SK-N-SH (cell line): Measurements from ENCODE around the gene CELSR2. TPM values are rescaled to one million over a fixed set of nuclear protein-coding genes. Genes with fewer than 3 reads are reported as not detected.

ENCODE experiments used
- CTCF ChIA-PET: fragments of 300-600, 350-600 bp; formaldehyde crosslinking; extraction: SDS; loops from one replicate; lab custom pipeline; 2021; lab: Yijun Ruan, JAX
- POLR2A ChIA-PET: fragments of 350-600 bp; sonication (Branson Sonifier 250); formaldehyde crosslinking; extraction: SDS; loops from one replicate; lab custom pipeline; 2020; ENCODE audit warnings: antibody characterized with exemption, inconsistent platforms; lab: Yijun Ruan, JAX
- DNase-seq: peaks from one replicate; pipeline ENCODE4 v3.0.0; 2012
- H2AFZ ChIP-seq: fragments of 200-600 bp; sonication (generic); 2 replicates; pipeline ENCODE4 v1.8.1; 2016; ENCODE audit warnings: antibody characterized with exemption, mild to moderate bottlenecking, low read depth
- H3F3A ChIP-seq: fragments of 200-600 bp; sonication (generic); replicated peaks from 2 replicates; pipeline ENCODE3; 2016; ENCODE audit warnings: antibody characterized with exemption, mild to moderate bottlenecking; ENCODE audit not compliant: insufficient read depth
- H3K27ac ChIP-seq, 2 experiments: fragments of 200-500 bp in 1 of 2; fragments of 200-600 bp in 1 of 2; sonication (Bioruptor generic) in 1 of 2; sonication (generic), shearing (Covaris generic) in 1 of 2; 2 replicates each; pipeline versions ENCODE4 v1.5.1 to v1.6.1; 2014 to 2016; ENCODE audit warnings: low read depth in 2 of 2, inconsistent platforms in 1 of 2, low read length in 1 of 2, mild to moderate bottlenecking in 1 of 2, mixed read lengths in 1 of 2
- H3K27me3 ChIP-seq: fragments of 200-600 bp; sonication (generic), shearing (Covaris generic); 2 replicates; pipeline ENCODE4 v1.6.1; 2016; ENCODE audit warnings: mixed run types; ENCODE audit not compliant: insufficient read depth
- H3K36me3 ChIP-seq, 2 experiments: fragments of 200-500 bp in 1 of 2; fragments of 200-600 bp in 1 of 2; sonication (Bioruptor generic) in 1 of 2; sonication (generic) in 1 of 2; replicated peaks in 1 of 2; 2 replicates each; pipeline versions ENCODE3 to v1.5.1; 2014 to 2016; ENCODE audit warnings: low read length in 1 of 2, mild to moderate bottlenecking in 1 of 2; ENCODE audit not compliant: insufficient read depth in 2 of 2, control insufficient read depth in 1 of 2
- H3K4me1 ChIP-seq, 2 experiments: fragments of 200-500 bp in 1 of 2; fragments of 200-600 bp in 1 of 2; sonication (Bioruptor generic) in 1 of 2; sonication (generic), shearing (Covaris generic) in 1 of 2; 2 replicates each; pipeline versions ENCODE4 v1.5.1 to v1.6.1; 2014 to 2016; ENCODE audit warnings: low read depth in 1 of 2, low read length in 1 of 2, mixed run types in 1 of 2; ENCODE audit not compliant: insufficient read depth in 2 of 2, control insufficient read depth in 1 of 2
- H3K4me2 ChIP-seq: fragments of 200-600 bp; sonication (generic), shearing (Covaris generic); 2 replicates; pipeline ENCODE4 v1.6.1; 2017; ENCODE audit warnings: mixed run types
- H3K4me3 ChIP-seq, 2 experiments: fragments of 200-500 bp in 1 of 2; fragments of 200-600 bp in 1 of 2; sonication (Bioruptor generic) in 1 of 2; sonication (generic), shearing (Covaris generic) in 1 of 2; 2 replicates each; pipeline versions ENCODE4 v1.5.1 to v1.8.1; 2014 to 2016; ENCODE audit warnings: low read depth in 2 of 2, inconsistent platforms in 1 of 2, low read length in 1 of 2, mild to moderate bottlenecking in 1 of 2, mixed read lengths in 1 of 2, moderate library complexity in 1 of 2
- H3K79me2 ChIP-seq: fragments of 200-600 bp; sonication (generic); 2 replicates; pipeline ENCODE4 v1.8.1; 2017; ENCODE audit warnings: mild to moderate bottlenecking; ENCODE audit not compliant: insufficient read depth
- H3K9ac ChIP-seq: fragments of 200-600 bp; sonication (generic); 2 replicates; pipeline ENCODE4 v1.6.1; 2017; ENCODE audit warnings: mixed run types
- H3K9me2 ChIP-seq: fragments of 200-600 bp; sonication (generic); 2 replicates; pipeline ENCODE4 v1.6.1; 2017; ENCODE audit warnings: mixed run types
- H3K9me3 ChIP-seq: fragments of 200-600 bp; sonication (generic); 2 replicates; pipeline ENCODE4 v1.6.1; 2017; ENCODE audit warnings: mixed run types, mild to moderate bottlenecking, moderate library complexity
- H4K20me1 ChIP-seq: fragments of 200-600 bp; sonication (generic); 2 replicates; pipeline ENCODE4 v1.6.1; 2017; ENCODE audit warnings: mild to moderate bottlenecking, mixed run types; ENCODE audit not compliant: insufficient read depth
- CTCF ChIP-seq: fragments of 200-600 bp; sonication (generic); IDR thresholded peaks from 2 replicates; pipeline ENCODE4 v1.6.1; 2017; ENCODE audit warnings: antibody characterized with exemption, mild to moderate bottlenecking, moderate library complexity
- ELF1 ChIP-seq: IDR thresholded peaks from 2 replicates; pipeline ENCODE4 v1.4.0; 2012
- EP300 ChIP-seq, 2 experiments: IDR thresholded peaks; 2 replicates each; pipeline versions ENCODE4 v1.4.0 to v1.6.1; 2012; ENCODE audit warnings: borderline replicate concordance in 1 of 2, low read depth in 1 of 2, low read length in 1 of 2
- FOXJ3 ChIP-seq: sonication (generic); formaldehyde crosslinking; IDR thresholded peaks from 2 replicates; pipeline ENCODE4 v1.5.1; 2020; ENCODE audit warnings: mild to moderate bottlenecking, missing genetic modification reagents
- MXI1 ChIP-seq: IDR thresholded peaks from 2 replicates; pipeline ENCODE4 v1.6.1; 2012; ENCODE audit warnings: mild to moderate bottlenecking, low read depth, low read length, improper control_type of control experiment
- NRF1 ChIP-seq: IDR thresholded peaks from 2 replicates; pipeline ENCODE4 v1.6.1; 2012; ENCODE audit warnings: low read depth, mild to moderate bottlenecking, low read length
- POLR2AphosphoS5 ChIP-seq: IDR thresholded peaks from 2 replicates; pipeline ENCODE4 v1.6.1; 2012; ENCODE audit warnings: low read depth, low read length
- RAD21 ChIP-seq: IDR thresholded peaks from 2 replicates; pipeline ENCODE4 v1.6.1; 2012; ENCODE audit warnings: mild to moderate bottlenecking, low read length
- REST ChIP-seq: IDR thresholded peaks from 2 replicates; pipeline ENCODE4 v1.6.1; 2012; ENCODE audit warnings: mild to moderate bottlenecking, low read depth, low read length, moderate library complexity
- SIN3A ChIP-seq: IDR thresholded peaks from 2 replicates; pipeline ENCODE4 v1.6.1; 2012; ENCODE audit warnings: low read depth, mild to moderate bottlenecking, low read length, moderate library complexity, borderline replicate concordance
- TAF1 ChIP-seq: IDR thresholded peaks from 2 replicates; pipeline ENCODE4 v1.6.1; 2012; ENCODE audit warnings: low read depth, mild to moderate bottlenecking, low read length, moderate library complexity, borderline replicate concordance
- USF1 ChIP-seq: IDR thresholded peaks from 2 replicates; pipeline ENCODE4 v1.4.0; 2012; ENCODE audit warnings: low read depth, borderline replicate concordance
- USF2 ChIP-seq: fragments of 150-350 bp; IDR thresholded peaks from 2 replicates; pipeline ENCODE4 v1.6.1; 2017; ENCODE audit warnings: antibody characterized with exemption, low read length, low read depth, borderline replicate concordance
- WGBS: methylation state at CpG from one replicate; pipeline ENCODE4 v1.1.6; 2017; ENCODE audit warnings: low lambda C conversion rate; 5-methylcytosine and 5-hydroxymethylcytosine counted together
- polyA plus RNA-seq, 3 experiments: library from polyadenylated mRNA; depleted of rRNA; stranded (reverse); fragments of >200 nt; gene quantifications; 2 replicates each; pipeline ENCODE4 v1.2.3, GENCODE V29; 2012

Gene CELSR2
- polyA plus RNA-seq, 1 of the 3 experiments (the other 2 are of a cell fraction), result 3.5 TPM

- Histone ChIP-seq H3F3A (no peaks in the 10 kb centered on the region), H4K20me1 (no peaks in the 10 kb centered on the region), H3K9ac (no peak overlapping the region), H2AFZ (no peak overlapping the region), H3K27ac (no peak overlapping the region), H3K79me2 (no peaks in the 10 kb centered on the region)
- DNase-seq, result no peak
- whole genome bisulfite sequencing, result 77% methylated on average over 8 of the region's 8 CpGs
- POLR2A ChIA-PET, result no interaction called here
- TF ChIP-seq EP300 (IDR thresholded peaks at IDR 0.05; ENCODE audit: borderline replicate concordance in 1 of 2, low read depth in 1 of 2, low read length in 1 of 2) (no peak), CTCF (no peak), USF2 (no peak), SIN3A (no peak), NRF1 (no peak), FOXJ3 (CRISPR knock-in tag) (no peak), POLR2AphosphoS5 (no peak), ELF1 (no peak), USF1 (no peak), RAD21 (no peak), REST (no peak), MXI1 (no peak), TAF1 (no peak)
- TF ChIP-seq, all 33 proteins: peak for 0
- no peaks in the 10 kb centered on the region for H3K27me3 ChIP-seq
- no peaks in the 10 kb centered on the region for H3K9me2 ChIP-seq
- CTCF ChIA-PET, result interaction anchor here (1.2 to 2.2 kb wide), 5 partner anchors 9 to 249 kb away, joined by 3 to 7 read pairs (median 4); partner anchors contain the start of gene CYB561D1
- no peaks in the 10 kb centered on the region for H3K9me3 ChIP-seq
- H3K4me2 ChIP-seq, result no peak overlapping the region
- H3K4me1 ChIP-seq, result peaks cover 11 to 17% of the 10 kb centered on the region in 2 experiments; a peak in 2 of 4 replicates
- no peak overlapping the region for H3K4me3 ChIP-seq
- peaks cover 0 to 2% of the 10 kb centered on the region in 2 experiments for H3K36me3 ChIP-seq
Measured at GRCh38 chr1:109243860-109244552, 5.3 kb upstream of the CELSR2 start.
